ENCODE data around the gene TIMM22.

Gene TIMM22

DNA sequence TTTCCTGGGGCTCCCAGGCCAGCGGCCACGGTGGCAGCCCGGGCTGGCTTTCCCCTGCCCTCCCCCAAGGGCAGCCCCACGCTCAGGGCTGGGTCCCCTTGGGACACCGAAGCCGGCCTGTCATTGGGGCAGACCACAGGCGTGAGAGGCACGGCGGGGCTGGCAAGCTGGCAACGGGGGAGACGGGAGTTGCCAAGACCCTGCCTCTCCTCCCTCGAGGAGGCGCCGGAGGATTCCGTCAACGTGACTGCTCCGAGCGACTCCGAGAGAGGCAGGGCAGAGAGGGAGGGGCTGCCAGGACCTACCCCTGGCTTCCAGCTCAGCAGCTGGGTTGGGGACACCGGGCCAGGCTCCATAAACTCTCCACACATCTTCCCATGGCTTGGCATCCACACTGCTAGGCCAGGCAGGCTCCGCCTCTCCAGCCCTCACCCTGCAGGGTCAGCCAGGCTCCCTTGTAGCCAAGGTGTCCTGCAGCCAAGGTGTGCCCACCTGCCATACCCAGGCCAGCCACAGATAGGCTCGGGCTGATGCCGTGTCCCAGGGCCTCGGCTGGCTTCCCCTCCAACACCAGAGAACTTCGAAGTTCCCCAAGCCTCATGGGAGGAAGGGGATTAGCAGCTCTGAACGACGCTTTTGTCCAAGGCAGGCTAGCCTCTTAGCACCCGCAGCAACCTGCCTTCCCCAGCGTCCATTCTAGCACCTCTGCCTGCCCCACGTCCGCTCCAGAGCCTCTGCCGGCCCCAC, 25.5 kb downstream of the TIMM22 start:
- FAIRE-seq, result no peak

DNA sequence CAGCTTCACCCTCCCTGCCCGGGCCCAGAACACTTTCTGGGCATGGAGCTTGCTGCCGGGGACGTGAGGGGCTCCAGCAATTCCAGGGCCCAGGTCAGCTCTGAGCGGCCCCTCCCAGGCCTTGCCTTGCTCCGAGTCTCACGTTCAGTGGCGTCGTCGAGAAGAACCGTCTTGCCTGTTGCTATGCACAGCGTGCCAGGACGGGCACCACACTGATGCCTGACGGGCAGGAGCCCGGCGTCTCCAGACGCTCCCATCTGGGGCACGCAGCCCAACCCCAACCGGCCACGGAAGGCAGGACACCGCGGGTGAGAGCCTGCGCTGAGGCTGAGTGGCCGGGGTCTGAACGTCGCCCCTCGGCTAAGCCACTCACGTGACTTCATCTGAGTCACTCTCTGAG, 27.1 kb downstream of the TIMM22 start:
- FAIRE-seq, result no peak

DNA sequence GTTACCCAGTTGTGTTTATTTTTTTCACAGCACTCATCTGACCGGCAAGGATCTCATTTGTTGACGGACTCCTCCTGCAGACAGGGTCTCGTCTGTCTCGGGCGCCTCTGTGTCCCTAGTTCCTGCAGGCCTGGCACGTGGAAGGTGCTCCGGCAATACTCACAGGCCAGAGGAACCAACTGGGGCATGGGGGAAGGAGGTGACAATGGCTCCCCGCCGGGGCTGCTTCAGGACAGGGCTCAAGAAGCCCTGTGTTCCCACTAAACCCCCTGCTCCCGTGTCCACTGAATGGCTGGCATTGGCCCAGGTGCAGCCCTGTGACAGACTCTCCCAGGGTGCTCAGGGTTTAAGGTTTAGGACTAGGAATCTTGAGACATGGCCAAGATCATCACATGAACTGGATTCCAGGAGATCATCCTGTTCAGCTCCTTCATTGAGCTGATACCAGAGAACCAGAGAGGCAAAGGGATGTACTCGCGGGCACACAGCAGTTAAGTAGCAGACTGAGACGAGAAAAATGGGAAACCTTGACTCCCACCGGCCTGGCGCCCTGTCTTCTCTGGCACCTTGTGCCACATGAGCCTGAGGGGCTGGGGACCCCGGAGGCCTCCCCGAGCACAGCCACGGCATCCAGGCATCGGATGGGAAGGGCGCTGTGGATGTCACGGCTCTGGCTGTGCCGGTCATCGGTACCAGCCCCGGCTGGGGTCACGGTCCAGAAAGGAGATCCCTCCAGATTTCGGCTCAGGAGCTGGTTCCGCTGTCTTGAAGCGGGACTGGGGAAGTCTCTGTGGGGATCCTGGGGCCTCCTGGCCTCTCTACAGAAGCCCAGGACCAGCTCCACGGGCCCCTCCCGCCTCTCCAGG, 29.0 kb downstream of the TIMM22 start:
- FAIRE-seq, result no peak

DNA sequence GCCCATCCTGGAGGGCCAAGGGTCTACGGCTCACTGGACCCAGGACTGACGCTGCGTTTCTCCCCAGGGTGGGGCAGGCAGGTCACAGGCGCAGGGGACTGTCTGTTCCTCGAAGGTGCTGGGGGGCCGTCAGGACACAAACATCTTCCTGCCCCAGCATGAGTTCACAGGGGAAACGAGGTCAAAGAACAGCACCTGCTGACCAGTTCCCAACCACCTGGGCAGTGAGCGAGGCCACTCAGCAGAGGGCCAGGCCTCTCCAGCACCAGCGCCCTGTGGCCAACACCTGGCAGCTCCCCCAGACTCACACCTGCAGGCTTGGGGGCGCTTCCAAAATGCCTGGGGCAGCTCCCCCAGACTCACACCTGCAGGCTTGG, 29.7 kb downstream of the TIMM22 start:
- FAIRE-seq, result no peak

DNA sequence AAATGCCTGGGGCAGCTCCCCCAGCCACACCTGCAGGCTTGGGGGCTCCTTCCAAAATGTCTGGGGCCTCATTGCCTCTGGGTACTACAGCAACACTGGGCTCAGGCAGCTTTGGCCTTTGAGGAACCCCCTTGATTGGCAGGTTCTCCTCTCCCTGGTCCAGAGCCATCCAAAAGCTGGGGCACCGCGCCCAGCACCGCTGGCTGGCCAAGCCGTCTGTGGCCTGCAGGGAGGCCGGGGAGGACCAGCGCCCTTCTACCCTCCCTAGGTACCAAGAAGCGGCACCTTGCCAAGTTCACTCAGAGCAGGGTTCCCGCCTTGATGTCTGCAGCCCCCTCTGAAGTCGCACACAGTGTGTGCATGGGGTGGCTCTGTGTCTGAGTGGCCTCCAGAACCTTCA, 30.1 kb downstream of the TIMM22 start:
- no peak for FAIRE-seq

DNA sequence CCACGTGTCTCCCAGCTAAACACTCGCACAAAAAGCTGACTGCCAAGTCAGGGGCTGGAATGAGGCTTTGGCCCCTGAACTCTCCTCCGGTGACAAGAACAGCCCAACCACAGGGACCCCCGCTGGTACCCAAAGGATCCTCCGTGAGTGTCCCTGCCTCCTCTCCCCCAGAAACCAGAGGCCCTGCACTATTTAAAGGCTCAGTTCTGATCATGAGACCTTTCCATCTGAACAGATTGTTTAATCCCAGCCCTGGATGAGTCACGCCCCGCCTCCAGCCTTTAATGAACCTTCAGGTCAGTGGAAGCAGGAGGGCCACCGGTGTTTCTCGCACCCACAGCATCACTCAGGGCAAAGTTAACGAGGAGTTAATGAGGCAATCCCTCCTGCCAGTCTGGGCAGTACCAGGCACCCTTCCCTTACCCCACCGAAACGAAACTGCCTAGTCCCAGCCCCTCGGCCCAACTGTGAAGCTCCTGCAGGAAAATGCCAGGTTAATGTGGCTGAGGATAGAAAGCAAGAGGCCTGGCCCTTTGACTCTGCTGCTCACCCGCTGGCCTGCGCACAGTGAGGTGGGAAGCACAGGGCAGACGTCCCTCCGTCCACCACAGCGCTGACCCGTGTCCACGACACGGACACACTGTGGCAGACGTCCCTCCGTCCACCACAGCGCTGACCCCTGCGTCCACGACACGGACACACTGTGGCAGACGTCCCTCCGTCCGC, 32.4 kb downstream of the TIMM22 start:
- no peak for FAIRE-seq

DNA sequence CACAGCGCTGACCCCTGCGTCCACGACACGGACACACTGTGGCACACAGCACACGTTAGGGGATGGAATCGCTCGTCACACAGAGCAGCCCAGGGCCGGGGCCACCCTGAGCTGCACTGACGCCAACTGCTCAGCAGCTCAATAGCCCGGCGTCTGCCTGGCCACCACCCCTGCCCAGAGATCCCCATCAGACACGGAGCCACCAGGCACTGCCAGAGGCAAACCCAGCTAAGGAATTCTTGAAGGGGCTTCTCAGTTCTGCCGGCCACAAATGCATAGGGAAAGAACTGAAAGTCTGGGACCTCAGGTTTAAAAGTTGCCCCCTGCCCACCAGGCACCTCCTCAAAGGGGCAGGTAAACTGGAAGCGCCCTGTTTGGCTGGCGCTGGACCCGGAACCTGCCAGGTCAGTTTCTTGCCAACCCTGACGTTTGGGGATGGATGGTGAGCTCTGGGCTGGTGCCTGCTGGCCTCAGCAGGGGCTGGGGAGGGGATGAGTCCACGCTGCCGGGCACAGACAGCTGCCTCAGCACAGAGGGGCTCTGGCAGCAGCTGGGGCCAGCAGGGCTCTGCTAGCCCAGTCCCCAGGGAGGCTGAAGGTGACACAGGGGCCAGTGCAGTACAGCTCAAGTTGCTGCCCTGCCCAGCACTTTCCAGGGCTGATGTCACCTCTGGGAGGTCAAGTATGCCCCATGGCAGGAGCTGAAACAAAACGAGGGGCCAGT, 33.2 kb downstream of the TIMM22 start:
- no peak for FAIRE-seq

DNA sequence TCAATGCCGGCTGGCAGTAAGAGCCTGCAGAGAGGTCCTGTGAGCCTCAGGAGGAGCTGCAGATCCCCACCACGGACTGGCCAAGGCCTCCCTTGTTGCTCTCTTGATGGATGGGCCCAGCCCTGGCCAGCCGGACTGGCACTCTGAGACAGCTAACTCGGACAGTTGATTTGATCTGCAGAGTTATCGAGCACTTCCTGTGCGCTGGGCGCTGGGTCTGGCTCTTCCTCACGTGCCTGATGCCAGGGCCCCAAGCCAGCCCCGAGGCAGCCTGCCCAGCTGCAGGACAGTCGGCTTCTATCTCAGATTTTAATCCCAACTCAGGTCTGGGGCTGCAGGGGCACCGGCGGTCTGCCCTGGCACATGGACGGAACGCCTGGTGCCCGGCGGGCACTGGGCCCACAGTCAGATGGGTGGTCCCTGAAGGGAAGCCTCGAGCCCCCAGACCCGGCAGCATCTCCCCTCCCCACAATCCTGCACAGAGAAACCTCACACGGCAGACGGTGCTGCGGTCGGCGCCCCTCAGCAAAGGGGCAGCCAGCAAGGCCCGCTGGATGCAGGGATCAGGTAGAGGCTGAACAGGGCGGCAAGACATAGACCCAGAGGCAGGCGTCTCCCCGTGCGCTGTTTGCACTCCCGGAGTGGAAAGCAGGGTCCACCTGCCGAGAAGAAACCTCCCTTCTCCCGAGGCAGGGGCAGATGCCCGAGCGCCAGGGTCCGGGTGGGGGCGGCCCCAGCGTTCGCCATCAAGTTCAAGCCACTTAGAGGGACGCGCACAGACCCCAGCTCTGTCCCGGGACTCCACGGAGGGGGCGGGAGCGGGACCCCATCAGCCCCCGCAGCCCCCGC, 34.0 kb downstream of the TIMM22 start:
- no peak for FAIRE-seq

DNA sequence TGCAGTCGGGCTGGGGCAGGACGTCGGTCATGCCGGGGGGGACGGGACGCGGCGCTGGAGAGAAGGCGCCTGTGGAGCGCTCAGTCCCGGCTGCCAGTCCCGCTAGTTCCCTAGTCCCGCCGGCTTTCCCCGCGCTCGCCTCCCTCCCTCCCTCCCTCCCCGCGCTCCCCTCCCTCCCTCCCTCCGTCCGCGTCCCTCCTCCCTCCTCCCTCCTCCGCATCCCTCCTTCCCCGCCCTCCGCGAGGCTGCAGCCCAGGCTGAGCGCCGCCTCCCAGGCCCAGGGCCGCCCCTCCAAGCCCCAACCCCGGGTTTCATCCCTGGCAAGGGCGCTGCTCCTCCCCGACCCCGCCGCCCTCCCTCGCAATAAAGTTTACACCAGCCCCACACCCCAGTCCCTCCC, 34.8 kb downstream of the TIMM22 start:
- FAIRE-seq, result no peak

DNA sequence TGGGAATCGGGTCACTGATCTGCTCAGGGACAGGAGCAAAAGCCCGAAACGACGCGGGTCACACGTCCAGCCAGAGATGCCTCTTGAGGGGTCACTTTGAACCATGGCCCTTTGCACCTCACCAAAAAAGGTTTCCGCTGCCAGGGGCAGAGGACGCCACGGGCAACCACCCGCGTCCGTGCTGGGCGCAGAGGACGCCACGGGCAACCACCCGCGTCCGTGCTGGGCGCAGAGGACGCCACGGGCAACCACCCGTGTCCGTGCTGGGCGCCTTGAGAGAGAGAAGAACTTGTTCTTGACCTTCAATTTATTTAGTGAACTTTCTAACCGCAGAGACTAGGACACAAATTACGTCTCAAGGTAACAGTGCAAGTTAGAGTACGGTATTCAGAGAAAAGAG, 35.5 kb downstream of the TIMM22 start:
- no peak for FAIRE-seq

DNA sequence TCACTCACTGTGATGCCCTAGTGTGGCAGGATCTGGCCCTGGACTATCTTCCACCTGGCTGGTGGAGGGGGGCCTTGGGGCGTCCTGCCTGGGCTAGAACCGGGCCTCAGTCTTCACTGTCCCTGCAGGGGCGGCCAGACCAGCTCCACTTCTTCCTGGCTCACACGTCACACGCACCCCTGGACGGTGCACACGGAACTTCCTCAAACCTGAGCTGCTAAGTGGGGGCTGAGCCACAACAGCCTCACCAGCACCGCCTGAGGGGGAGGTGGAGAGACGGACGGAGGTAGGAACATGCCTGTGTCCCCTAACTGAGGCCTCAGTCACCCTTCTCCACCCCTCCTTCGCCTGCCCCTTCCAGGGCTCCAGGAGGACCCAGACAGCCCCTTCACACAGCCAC, 36.6 kb downstream of the TIMM22 start:
- no peak for FAIRE-seq

DNA sequence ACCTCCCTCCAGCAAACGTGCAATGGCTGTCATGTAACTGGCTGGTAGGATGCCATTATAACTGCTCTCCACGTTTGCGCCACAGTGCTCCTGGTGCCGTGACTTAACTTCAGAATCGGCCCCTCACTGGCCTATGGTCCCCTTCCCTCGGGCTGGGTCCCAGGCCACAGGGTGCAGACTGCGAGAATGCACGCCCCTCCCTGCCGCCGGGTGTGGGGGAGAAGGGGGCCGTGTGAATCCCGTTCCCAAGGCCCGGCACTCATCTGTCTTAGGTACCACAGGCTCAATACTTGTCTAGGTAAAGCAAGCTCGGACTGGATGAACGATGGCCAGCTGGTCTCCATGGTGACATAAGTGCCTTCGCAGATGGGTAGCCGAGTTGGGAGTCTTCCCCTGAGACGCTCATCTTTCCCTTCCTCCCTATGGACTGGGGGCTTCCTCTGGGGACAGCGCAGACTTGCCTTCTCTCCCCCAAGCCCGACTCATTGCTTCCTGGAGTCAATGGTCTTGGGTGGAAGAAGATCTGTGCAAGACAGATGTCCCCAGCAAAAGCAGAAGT, 37.8 kb downstream of the TIMM22 start:
- no peak for FAIRE-seq

DNA sequence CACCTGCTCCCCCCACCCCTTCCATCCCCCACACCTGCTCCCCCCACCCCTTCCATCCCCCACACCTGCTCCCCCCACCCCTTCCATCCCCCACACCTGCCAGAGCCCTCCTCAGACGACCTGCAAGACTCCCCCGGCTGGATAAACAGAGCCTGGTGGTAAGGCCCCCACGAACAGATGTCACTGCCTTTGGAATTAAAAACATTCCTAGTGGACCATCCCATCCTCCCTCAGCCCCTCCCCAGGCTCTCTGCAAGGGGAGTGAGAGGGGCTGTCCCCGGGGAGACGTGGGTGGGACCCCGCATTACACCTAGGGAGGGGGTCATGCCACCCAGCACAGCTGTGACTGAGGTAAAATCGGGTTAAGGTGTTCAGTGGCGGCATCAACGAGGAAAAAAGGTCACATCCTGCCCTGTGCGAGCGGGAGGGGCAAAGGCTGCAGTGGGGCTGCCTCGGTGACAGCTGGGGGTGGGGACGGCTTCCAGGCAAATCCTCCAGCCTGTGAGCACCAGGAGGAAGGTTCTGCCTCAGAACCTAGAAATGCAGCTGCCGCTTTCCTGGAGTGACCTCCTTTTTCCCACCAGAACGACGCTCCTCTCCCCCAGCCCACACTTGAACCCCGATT, 38.7 kb downstream of the TIMM22 start:
- no peak for FAIRE-seq

DNA sequence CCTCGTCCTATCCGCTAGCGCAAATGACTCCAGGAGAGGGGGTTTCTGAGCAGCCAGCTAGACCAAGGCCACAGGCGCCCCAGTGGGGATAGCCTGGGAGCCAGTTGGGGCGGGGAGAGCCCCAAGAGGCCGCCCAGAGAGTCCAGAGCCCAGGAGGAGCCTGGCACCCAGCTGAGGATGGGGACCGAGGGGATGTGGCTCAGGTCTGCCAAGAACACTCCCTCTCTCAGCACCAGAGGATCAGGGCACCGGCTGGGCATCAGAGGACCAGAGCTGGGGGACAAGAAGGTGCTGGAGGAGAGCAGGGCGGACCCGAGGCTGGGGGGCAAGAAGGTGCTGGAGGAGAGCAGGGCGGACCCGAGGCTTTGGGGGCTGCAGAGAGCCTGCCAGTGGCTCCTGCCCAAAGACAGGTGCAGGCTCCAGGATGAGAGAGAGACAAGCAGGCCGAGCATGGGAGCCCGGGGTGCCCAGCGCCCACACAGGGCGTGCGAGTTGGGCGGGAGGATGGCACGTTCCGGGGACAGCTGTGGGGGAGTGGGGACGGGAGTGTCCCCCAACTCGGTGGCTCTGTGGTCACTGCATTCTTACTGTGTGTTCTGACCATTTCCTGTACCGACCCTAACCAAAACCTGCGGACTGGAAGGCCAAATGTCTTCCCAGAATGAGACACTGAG, 39.4 kb downstream of the TIMM22 start:
- FAIRE-seq, result no peak

DNA sequence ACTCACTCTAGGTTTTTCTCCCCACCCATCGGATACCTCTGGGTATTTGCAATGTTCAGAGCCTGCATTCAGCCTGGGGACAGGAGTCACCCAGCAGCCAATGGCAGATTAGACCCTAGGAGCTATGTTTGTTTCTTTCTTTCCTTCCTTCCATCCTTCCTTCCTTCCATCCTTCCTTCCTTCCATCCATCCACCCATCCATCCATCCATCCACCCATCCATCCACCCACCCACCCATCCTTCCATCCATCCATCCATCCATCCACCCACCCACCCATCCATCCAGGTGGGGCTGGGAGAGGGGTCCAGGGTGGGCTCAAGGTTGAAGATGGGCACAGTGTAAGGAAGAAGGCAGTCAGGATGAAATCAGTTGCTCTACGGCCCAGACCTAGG, 39.9 kb downstream of the TIMM22 start:
- FAIRE-seq, result no peak

DNA sequence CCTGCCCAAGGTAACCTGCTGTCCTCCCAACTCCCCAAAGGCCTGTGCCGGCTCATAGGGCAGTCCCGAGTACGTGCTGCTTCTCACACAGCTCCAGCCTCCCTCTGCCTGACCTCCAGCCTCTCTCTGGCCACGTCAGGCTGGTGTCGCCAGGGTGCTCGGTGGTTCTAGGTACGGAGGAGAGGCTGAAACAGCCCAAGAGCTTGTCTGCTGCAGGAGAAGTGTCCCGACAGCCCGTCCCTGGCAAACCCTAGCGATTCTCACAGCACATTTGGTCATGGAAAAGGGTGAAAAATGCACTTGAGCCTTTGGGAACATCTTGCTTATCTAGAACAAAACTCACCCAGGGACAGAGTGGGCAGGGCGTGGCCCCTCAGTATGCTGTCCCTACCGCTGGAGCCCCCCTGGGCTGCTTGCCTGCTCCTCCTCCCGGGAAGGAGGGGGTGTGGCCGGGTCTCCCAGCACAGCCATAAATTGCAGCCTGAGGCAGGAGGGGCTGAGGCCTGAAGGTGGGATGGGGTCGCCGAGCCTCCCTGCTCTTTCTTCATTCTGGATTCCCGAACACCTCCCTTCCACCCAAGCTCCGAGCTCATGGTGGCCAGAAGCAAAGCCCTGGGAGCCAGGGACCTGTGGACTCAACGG, 40.4 kb downstream of the TIMM22 start:
- no peak for FAIRE-seq

DNA sequence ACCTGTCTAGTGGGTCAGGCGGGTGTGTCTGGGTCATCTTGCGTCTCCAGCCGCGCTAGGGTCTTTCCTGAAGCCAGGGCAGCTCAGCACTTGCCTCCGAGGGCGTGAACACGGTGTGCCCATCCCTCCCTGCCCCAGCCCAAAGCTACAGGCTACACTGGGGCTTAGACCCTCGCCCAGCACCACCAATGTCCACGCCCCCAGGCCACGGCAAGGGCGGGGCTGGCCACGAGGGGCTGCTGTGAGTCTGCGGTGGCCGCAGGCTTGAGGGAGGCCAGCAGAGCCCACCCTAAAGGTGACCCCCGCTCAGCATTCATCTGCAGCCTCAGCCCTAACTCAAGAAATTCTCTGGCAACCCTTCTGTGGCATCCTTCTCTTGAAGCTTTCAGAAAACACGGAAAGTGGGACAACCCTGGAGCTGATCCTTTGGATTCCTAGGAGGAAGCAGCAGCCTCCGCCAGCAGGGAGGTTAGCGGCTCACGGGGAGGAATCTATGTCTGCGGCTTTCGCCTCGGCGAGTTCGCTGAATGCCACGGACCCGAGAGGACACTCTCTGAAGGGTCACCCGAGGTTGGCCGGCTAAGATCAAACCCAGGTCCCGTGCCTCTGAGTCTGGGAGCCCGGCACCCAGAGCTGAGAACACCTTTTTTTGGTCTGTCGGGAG, 41.7 kb downstream of the TIMM22 start:
- FAIRE-seq, result no peak

DNA sequence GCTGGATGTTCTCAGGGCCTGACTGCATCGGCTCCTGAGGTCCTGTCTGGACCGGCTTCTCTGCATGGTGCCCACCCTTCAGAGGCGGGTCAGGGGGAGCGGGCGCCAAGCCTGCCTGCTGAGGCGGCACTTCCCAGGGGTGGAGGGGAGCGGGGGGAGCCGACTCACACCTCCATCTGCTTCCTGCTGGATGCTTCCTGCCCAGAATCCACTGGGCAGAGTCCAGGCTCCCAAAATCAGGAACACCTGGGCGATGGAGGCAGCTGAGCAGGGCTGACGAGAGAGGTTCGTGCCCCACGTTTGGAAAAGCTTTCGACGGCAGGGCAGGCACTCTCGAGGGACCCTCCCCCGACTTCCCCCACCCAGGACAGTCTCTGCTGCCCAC, 42.2 kb downstream of the TIMM22 start:
- no peak for FAIRE-seq

DNA sequence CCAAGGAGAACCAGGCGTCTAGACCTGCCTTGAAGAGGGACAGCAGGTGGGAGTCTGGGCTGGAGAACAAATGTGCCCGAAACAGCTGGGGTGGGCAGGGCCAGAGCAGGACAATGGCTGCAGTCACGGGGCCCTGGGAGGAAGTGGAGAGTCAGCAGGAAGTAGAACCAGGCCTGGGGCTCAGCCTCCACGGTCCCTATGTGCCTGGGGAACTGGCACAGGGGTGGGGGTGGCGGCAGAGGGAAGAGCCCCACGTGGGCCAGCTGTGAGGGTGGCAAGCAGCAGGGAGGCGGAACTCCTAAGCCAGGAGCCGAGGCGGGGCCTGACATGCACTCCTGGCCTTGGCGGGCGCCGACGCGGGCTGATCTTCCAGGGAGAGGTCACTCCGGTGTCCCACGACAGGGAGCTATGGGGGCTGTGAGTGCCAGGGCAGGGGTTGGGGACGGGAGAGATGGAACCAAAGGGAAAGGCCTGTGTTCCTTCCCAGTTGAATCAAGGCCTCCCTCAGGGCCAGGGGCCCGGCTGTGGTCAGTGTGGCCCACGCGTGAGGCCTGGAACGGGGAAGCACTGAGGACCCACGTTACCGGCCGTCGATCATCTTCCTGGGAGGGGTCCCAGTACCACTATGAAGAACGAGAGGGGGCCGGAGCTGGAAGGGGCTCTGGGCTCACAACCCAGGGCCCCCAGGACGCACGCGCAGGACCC, 42.7 kb downstream of the TIMM22 start:
- FAIRE-seq, result no peak
